ENCODE data around the gene SYNGR3. TPM values are rescaled to one million over a fixed set of nuclear protein-coding genes. Genes with fewer than 3 reads are reported as not detected.

SYNGR3 gene
- total and polyA plus RNA-seq, 2 of the 13 experiments (the other 11 are each of a cell fraction or from before 2014, with no cell fraction given), result 0.97 to 5.7 TPM

- no peak for TF ChIP-seq ZBTB25 (CRISPR knock-in tag; IDR thresholded peaks at IDR 0.05)
- TF ChIP-seq ZNF687 (CRISPR knock-in tag; IDR thresholded peaks at IDR 0.05), result peak; percentile 69
Measured at GRCh38 chr16:2008631-2009163, 18.9 kb downstream of the SYNGR3 start (continued).

- H3K27me3 ChIP-seq (ENCODE audit: control insufficient read depth in 1 of 2, insufficient read depth in 2 of 2, low read length in 2 of 2), result no peaks in the 10 kb centered on the region
- FAIRE-seq (no peak), ATAC-seq (peak; percentile 6), DNase-seq (ENCODE audit: low spot score) (no peak)
- peaks cover 69% of the 10 kb centered on the region for H3K4me1 ChIP-seq (ENCODE audit: insufficient read depth, low read length)
- peaks cover 49% of the 10 kb centered on the region for H3K79me2 ChIP-seq (ENCODE audit: insufficient read depth, low read length)
- no TSS peak for BruUV-seq (replicated peaks)
- WGBS (ENCODE audit: low lambda C conversion rate), result 0% methylated on average over 14 of the region's 55 CpGs
- ChIA-PET CTCF (ENCODE audit: low intra/inter-chr PET ratio, low total read pairs) (interaction anchor here (1.4 kb wide), 1 partner anchor 131 kb away, joined by 4 read pairs; no protein-coding TSS in a partner anchor), POLR2A (interaction anchor here (0.6 to 2.1 kb wide), 17 partner anchors 9 to 241 kb away, joined by 3 to 16 read pairs (median 4); partner anchors contain the start of genes GFER, NHERF2, NPW and RPS2)
- peak overlapping the region; percentile 78 for H3K27ac ChIP-seq (ENCODE audit: extremely low read length, insufficient read depth, low read length)
- H3K36me3 ChIP-seq (replicated peaks in 1 of 2; ENCODE audit: control insufficient read depth in 1 of 2, insufficient read depth in 2 of 2, low read length in 2 of 2), result no peaks in the 10 kb centered on the region; a peak in 1 of 5 replicates
- H3K9ac ChIP-seq (ENCODE audit: insufficient read depth, low read depth, low read length), result peak overlapping the region; percentile 93
- H2AFZ ChIP-seq (ENCODE audit: low read length), result no peak overlapping the region
- intact Hi-C loops (cut with micrococcal nuclease; ENCODE audit: unreplicated experiment), result no loop called here
- H3K9me3 ChIP-seq (ENCODE audit: low read length), result no peaks in the 10 kb centered on the region
- in situ Hi-C loops (cut with HindIII; ENCODE audit: extremely low pct_ligation_motif_present, low pct_unique_long_range_greater_than_20kb), result no loop called here
- H3K4me2 ChIP-seq (ENCODE audit: low read depth, low read length), result peak overlapping the region; percentile 83
- peaks cover 13% of the 10 kb centered on the region; the same call in 1 of the 2 replicates for H4K20me1 ChIP-seq (ENCODE audit: insufficient read depth, low read length)
- H3K4me3 ChIP-seq (replicated peaks in 1 of 3; ENCODE audit: insufficient read depth in 1 of 3, low read depth in 2 of 3, low read length in 3 of 3), result peak overlapping the region; percentile 76 to 81 (median 79)
- peak; percentile 61; the same call in 1 of the 2 replicates for TF ChIP-seq ZSCAN25 (CRISPR knock-in tag; IDR thresholded peaks at IDR 0.05)
- no peak for TF ChIP-seq GPN1 (CRISPR knock-in tag; IDR thresholded peaks at IDR 0.05; ENCODE audit: borderline replicate concordance)
- peak; percentile 9; the same call in 1 of the 2 replicates for TF ChIP-seq KMT2A (CRISPR knock-in tag; IDR thresholded peaks at IDR 0.05)
- 0 out of 2 replicates have a peak, but pooled peaks have one; percentile 6 for TF ChIP-seq ZNF142 (CRISPR knock-in tag; IDR thresholded peaks at IDR 0.05)
- no peak for TF ChIP-seq MEIS1 (CRISPR knock-in tag; IDR thresholded peaks at IDR 0.05; ENCODE audit: borderline replicate concordance)
- no peak for TF ChIP-seq ZNF772 (CRISPR knock-in tag; IDR thresholded peaks at IDR 0.05)
- no peak for TF ChIP-seq MTF1 (CRISPR knock-in tag; IDR thresholded peaks at IDR 0.05)
- TF ChIP-seq BRD4 (CRISPR knock-in tag; IDR thresholded peaks at IDR 0.05), result 0 out of 2 replicates have a peak, but pooled peaks have one; percentile 29
Measured at GRCh38 chr16:2009164-2009711, 19.5 kb downstream of the SYNGR3 start.

Data from HepG2 (cell line).